Right forelimb (tissue), 1 donor: ENCODE results near the gene TSEN34.
"Not testable (repeated sequence)": the region's sequence is repeated elsewhere in the genome, so short reads cannot be mapped to it uniquely, and the experiment has no call there.

Experiments
- DNase-seq: peaks from one replicate; pipeline ENCODE4 v3.0.0-alpha.2; 2018

TSEN34 gene

GRCh38 chr19:54209811-54210494 lies 18.8 kb downstream of the TSEN34 start:
- peak; percentile 75 for DNase-seq

GRCh38 chr19:54211235-54211634 lies 20.1 kb downstream of the TSEN34 start:
- DNase-seq, result no peak

- DNase-seq, result not testable (repeated sequence)
Measured at GRCh38 chr19:54214217-54214616, 23.1 kb downstream of the TSEN34 start.

- DNase-seq, result not testable (repeated sequence)
Measured at GRCh38 chr19:54214734-54215133, 23.6 kb downstream of the TSEN34 start.

GRCh38 chr19:54216869-54217268 lies 25.8 kb downstream of the TSEN34 start:
- no peak for DNase-seq

GRCh38 chr19:54217517-54218247 lies 26.6 kb downstream of the TSEN34 start:
- not testable (repeated sequence) for DNase-seq

- no peak for DNase-seq
Measured at GRCh38 chr19:54218259-54218658, 27.2 kb downstream of the TSEN34 start.

GRCh38 chr19:54218960-54219661 lies 28.0 kb downstream of the TSEN34 start:
- DNase-seq, result no peak

GRCh38 chr19:54219702-54220101 lies 28.6 kb downstream of the TSEN34 start:
- DNase-seq, result not testable (repeated sequence)

GRCh38 chr19:54221947-54222346 lies 30.8 kb downstream of the TSEN34 start:
- DNase-seq, result not testable (repeated sequence)

- DNase-seq, result not testable (repeated sequence)
Measured at GRCh38 chr19:54222474-54223276, 31.6 kb downstream of the TSEN34 start, which contains the start of gene LILRB3. Gene LILRB3, minus strand, starts transcription at chr19:54223007. Its CDS starts 31 bp downstream, at chr19:54222976.

GRCh38 chr19:54223277-54223936 lies 32.3 kb downstream of the TSEN34 start:
- DNase-seq, result not testable (repeated sequence)

- not testable (repeated sequence) for DNase-seq
Measured at GRCh38 chr19:54223937-54224281, 32.8 kb downstream of the TSEN34 start.

- DNase-seq, result not testable (repeated sequence)
Measured at GRCh38 chr19:54224619-54225018, 33.5 kb downstream of the TSEN34 start.

- DNase-seq, result no peak
Measured at GRCh38 chr19:54229146-54229545, 38.0 kb downstream of the TSEN34 start.

GRCh38 chr19:54230031-54230430 lies 38.9 kb downstream of the TSEN34 start:
- DNase-seq, result no peak

GRCh38 chr19:54231077-54231931 lies 40.2 kb downstream of the TSEN34 start:
- DNase-seq, result peak; percentile 69

- DNase-seq, result no peak
Measured at GRCh38 chr19:54233941-54234340, 42.8 kb downstream of the TSEN34 start.

- DNase-seq, result not testable (repeated sequence)
Measured at GRCh38 chr19:54239491-54240371, 48.6 kb downstream of the TSEN34 start.
